Trophoblast cell (in vitro differentiated cells and primary cell): ENCODE data around the gene SOX4.

Experiments
- DNase-seq, 2 donors: peaks; one replicate each; pipeline ENCODE4 v3.0.0-alpha.2; 2016
- H2AFZ ChIP-seq: 2 replicates; pipeline ENCODE4 v1.6.1; 2013; ENCODE audit warnings: low read length, moderate library complexity, mild to moderate bottlenecking; ENCODE audit not compliant: insufficient read depth, poor library complexity
- H2AK5ac ChIP-seq: 2 replicates; pipeline ENCODE4 v1.6.1; 2013; ENCODE audit warnings: mild to moderate bottlenecking, low read length
- H2BK120ac ChIP-seq: 2 replicates; pipeline ENCODE4 v1.6.1; 2013; ENCODE audit warnings: low read length, mild to moderate bottlenecking, moderate library complexity; ENCODE audit not compliant: insufficient read depth, poor library complexity
- H2BK12ac ChIP-seq: 2 replicates; pipeline ENCODE4 v1.6.1; 2013; ENCODE audit warnings: mild to moderate bottlenecking, low read length, moderate library complexity
- H2BK5ac ChIP-seq: 2 replicates; pipeline ENCODE4 v1.6.1; 2013; ENCODE audit warnings: low read length, low read depth, moderate library complexity, mild to moderate bottlenecking; ENCODE audit not compliant: poor library complexity
- H3K14ac ChIP-seq: 2 replicates; pipeline ENCODE4 v1.6.1; 2013; ENCODE audit warnings: mild to moderate bottlenecking, low read length
- H3K18ac ChIP-seq: 2 replicates; pipeline ENCODE4 v1.6.1; 2013; ENCODE audit warnings: mild to moderate bottlenecking, low read length
- H3K23ac ChIP-seq: 2 replicates; pipeline ENCODE4 v1.6.1; 2013; ENCODE audit warnings: low read length
- H3K27ac ChIP-seq: 2 replicates; pipeline ENCODE4 v1.5.1; 2013; ENCODE audit warnings: low read depth, mild to moderate bottlenecking, inconsistent platforms, low read length, moderate library complexity
- H3K27me3 ChIP-seq: 2 replicates; pipeline ENCODE4 v1.6.1; 2013; ENCODE audit warnings: inconsistent platforms, mild to moderate bottlenecking, low read length, moderate library complexity; ENCODE audit not compliant: insufficient read depth
- H3K36me3 ChIP-seq, 2 experiments: 1 replicate in 1 of 2; 2 replicates in 1 of 2; pipeline ENCODE4 v1.6.1; 2013; ENCODE audit warnings: low read length in 2 of 2, mild to moderate bottlenecking in 2 of 2, moderate library complexity in 1 of 2; ENCODE audit not compliant: insufficient read depth in 2 of 2, control insufficient read depth in 1 of 2
- H3K4ac ChIP-seq: 2 replicates; pipeline ENCODE4 v1.6.1; 2013; ENCODE audit warnings: low read depth, mild to moderate bottlenecking, low read length, moderate library complexity
- H3K4me1 ChIP-seq, 2 experiments: 1 replicate in 1 of 2; 2 replicates in 1 of 2; pipeline ENCODE4 v1.6.1; 2013; ENCODE audit warnings: low read length in 2 of 2, mild to moderate bottlenecking in 2 of 2, moderate library complexity in 1 of 2; ENCODE audit not compliant: insufficient read depth in 2 of 2, control insufficient read depth in 1 of 2
- H3K4me2 ChIP-seq: 2 replicates; pipeline ENCODE4 v1.6.1; 2013; ENCODE audit warnings: inconsistent platforms, mild to moderate bottlenecking, low read length, moderate library complexity
- H3K4me3 ChIP-seq: 2 replicates; pipeline ENCODE4 v1.5.1; 2013; ENCODE audit warnings: mild to moderate bottlenecking, low read depth, low read length, inconsistent platforms
- H3K79me1 ChIP-seq: one replicate; pipeline ENCODE4 v1.6.1; 2013; ENCODE audit warnings: low read length
- H3K79me2 ChIP-seq: 2 replicates; pipeline ENCODE4 v1.6.1; 2013; ENCODE audit warnings: low read length, mild to moderate bottlenecking; ENCODE audit not compliant: control insufficient read depth, insufficient read depth, poor library complexity
- H3K9ac ChIP-seq: 2 replicates; pipeline ENCODE4 v1.6.1; 2013; ENCODE audit warnings: mild to moderate bottlenecking, low read length
- H3K9me3 ChIP-seq: 2 replicates; pipeline ENCODE4 v1.6.1; 2013; ENCODE audit warnings: low read depth, mild to moderate bottlenecking, control low read depth, inconsistent platforms, low read length; ENCODE audit not compliant: insufficient read depth
- H4K12ac ChIP-seq: 2 replicates; pipeline ENCODE4 v1.6.1; 2013; ENCODE audit warnings: low read depth, mild to moderate bottlenecking, low read length, moderate library complexity
- H4K8ac ChIP-seq: 2 replicates; pipeline ENCODE4 v1.6.1; 2013; ENCODE audit warnings: low read depth, mild to moderate bottlenecking, low read length, moderate library complexity
- H4K91ac ChIP-seq: one replicate; pipeline ENCODE4 v1.6.1; 2013; ENCODE audit warnings: low read depth, mild to moderate bottlenecking, low read length, moderate library complexity
- WGBS: extraction: QIAGEN DNeasy Blood & Tissue Kit; methylation state at CpG from one replicate; pipeline ENCODE4 v1.1.7; 2013; ENCODE audit warnings: missing lambda C conversion rate; ENCODE audit not compliant: insufficient read length, insufficient coverage; ENCODE audit errors: extremely low coverage; 5-methylcytosine and 5-hydroxymethylcytosine counted together

SOX4 gene

DNA sequence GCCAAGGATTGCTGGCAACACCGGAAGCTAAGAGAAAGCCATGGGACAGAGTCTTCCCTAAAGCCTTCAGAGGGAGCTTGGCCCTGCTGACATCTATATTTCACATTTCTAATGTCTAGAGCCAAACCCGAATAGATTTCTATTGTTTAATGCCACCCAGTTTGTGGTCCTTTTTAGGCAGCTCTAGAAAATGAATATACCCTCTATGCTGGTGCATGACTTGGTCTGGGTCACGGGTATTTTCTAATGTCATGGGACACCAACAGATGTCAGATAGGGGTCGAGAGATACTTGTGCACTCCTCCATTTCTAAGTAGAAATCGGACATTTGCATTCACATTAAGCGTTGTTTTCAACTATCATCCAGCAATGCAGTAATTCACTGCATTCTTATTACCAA is 37.0 kb upstream of the SOX4 start:
- no peak overlapping the region for H4K12ac ChIP-seq
- no CpG with 5 or more reads among the region's 6 CpGs for WGBS
- no peak overlapping the region for H2BK12ac ChIP-seq
- no peak overlapping the region for H3K18ac ChIP-seq
- H2AK5ac ChIP-seq, result no peak overlapping the region
- H3K9ac ChIP-seq, result no peak overlapping the region
- H4K8ac ChIP-seq, result no peak overlapping the region
- DNase-seq, result no peak
- no peak overlapping the region for H2BK5ac ChIP-seq
- no peaks in the 10 kb centered on the region for H3K4me1 ChIP-seq
- H3K4ac ChIP-seq, result no peak overlapping the region
- no peak overlapping the region for H3K4me2 ChIP-seq
- H3K27ac ChIP-seq, result no peak overlapping the region
- H2AFZ ChIP-seq, result no peak overlapping the region
- H3K79me1 ChIP-seq, result no peaks in the 10 kb centered on the region
- H3K23ac ChIP-seq, result no peak overlapping the region
- no peak overlapping the region for H3K4me3 ChIP-seq
- no peak overlapping the region for H3K14ac ChIP-seq
- H3K27me3 ChIP-seq, result no peaks in the 10 kb centered on the region
- H2BK120ac ChIP-seq, result no peak overlapping the region
- no peaks in the 10 kb centered on the region for H3K36me3 ChIP-seq
- no peaks in the 10 kb centered on the region for H3K9me3 ChIP-seq
- no peak overlapping the region for H4K91ac ChIP-seq
- H3K79me2 ChIP-seq, result no peaks in the 10 kb centered on the region

DNA sequence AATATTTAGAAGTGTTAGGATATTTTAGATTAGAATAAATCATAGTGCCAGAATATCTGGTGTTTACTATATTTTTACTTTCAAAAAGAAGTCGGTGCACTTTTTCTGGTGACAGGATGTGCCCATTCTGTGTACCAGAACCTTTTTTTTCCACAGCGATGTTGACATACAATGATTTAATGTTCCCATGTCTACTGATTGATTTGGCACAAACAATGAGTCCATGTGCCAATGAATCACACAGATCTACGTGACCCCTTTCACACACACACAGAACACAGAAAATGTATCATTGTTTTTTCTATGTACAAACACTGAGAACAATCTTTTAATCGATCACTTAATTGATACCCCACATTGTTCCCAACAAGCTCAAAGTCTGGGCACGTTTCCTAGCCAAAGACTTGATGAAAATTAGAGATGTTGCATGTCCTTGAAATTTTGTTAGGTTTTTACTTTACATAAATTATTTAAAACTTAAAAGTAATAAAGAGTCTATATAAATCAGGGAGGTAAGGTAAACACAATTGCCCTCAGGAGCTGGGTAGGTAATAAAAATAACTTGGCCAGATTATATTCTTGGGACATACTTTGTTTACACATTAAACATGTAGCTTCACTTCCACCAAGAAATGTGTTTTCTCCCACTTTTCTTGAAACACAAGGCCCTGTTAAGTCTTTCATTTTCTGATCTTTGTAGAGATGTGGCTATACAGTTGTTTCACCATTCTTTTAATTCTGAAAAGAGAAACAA is 36.4 kb upstream of the SOX4 start:
- Histone ChIP-seq H2BK12ac (no peak overlapping the region), H3K36me3 (no peaks in the 10 kb centered on the region), H3K4me1 (no peaks in the 10 kb centered on the region), H4K8ac (no peak overlapping the region), H2AK5ac (no peak overlapping the region), H3K27me3 (no peaks in the 10 kb centered on the region), H2BK5ac (no peak overlapping the region), H2BK120ac (no peak overlapping the region), H3K9me3 (no peaks in the 10 kb centered on the region), H3K4ac (no peak overlapping the region), H4K12ac (no peak overlapping the region), H3K4me2 (no peak overlapping the region), H2AFZ (no peak overlapping the region), H3K79me2 (no peaks in the 10 kb centered on the region), H4K91ac (no peak overlapping the region), H3K9ac (no peak overlapping the region), H3K79me1 (no peaks in the 10 kb centered on the region), H3K4me3 (no peak overlapping the region), H3K18ac (no peak overlapping the region), H3K27ac (no peak overlapping the region), H3K23ac (no peak overlapping the region), H3K14ac (no peak overlapping the region)
- WGBS, result no CpG with 5 or more reads among the region's 5 CpGs
- no peak for DNase-seq

DNA sequence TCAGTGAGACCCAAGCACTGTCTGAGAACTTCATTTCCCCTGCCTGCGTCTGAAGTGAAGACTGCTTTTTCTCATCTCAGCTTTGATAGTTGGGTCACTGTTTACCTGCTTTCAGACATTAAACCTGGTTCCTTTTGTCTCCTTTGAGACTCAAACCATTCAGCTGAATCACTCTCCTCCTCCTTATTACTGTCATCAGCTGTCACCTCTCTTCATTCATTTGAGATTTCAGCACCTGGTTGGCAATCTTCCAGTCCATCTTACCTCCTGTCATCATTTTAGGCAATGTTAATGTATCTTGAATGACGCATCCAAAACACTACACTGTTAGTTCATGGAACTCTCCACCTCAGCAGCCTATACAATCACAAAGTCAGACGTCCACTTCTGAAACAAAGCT is 34.3 kb upstream of the SOX4 start:
- Histone ChIP-seq H3K23ac (no peak overlapping the region), H4K91ac (no peak overlapping the region), H3K18ac (no peak overlapping the region), H4K12ac (no peak overlapping the region), H3K4me1 (no peaks in the 10 kb centered on the region), H3K14ac (no peak overlapping the region), H3K4me3 (no peak overlapping the region), H3K79me2 (no peaks in the 10 kb centered on the region), H2AFZ (no peak overlapping the region), H3K9me3 (no peaks in the 10 kb centered on the region), H2BK5ac (no peak overlapping the region), H4K8ac (no peak overlapping the region), H3K9ac (no peak overlapping the region), H3K79me1 (no peaks in the 10 kb centered on the region), H3K27ac (no peak overlapping the region), H2BK120ac (no peak overlapping the region), H3K4ac (no peak overlapping the region), H2BK12ac (no peak overlapping the region), H3K4me2 (no peak overlapping the region), H3K27me3 (no peaks in the 10 kb centered on the region), H2AK5ac (no peak overlapping the region), H3K36me3 (no peaks in the 10 kb centered on the region)
- WGBS, result no CpG with 5 or more reads among the region's 3 CpGs
- DNase-seq, result no peak

DNA sequence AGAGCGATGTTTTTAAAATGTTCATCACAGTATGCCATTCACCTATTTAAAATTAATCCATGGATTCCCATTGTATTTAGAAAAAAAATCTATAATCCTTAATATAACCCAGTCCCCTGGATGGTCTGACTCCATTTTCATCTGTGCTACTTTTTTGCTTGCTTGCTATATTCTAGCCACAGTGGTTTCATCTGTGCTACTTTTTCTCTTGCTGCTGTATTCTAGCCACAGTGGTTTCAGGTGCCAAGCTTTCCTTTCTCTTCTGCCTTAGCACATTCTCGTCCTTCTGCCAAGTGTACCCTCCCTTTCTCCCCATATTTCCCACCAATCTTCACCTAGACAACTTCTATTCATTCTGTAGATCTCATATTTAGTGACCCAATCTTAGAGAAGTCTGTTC is 33.3 kb upstream of the SOX4 start:
- H4K91ac ChIP-seq, result no peak overlapping the region
- no peak overlapping the region for H4K8ac ChIP-seq
- DNase-seq, result no peak
- no peak overlapping the region for H3K23ac ChIP-seq
- no peak overlapping the region for H3K14ac ChIP-seq
- H3K36me3 ChIP-seq, result no peaks in the 10 kb centered on the region
- H3K4me1 ChIP-seq, result no peaks in the 10 kb centered on the region
- no peak overlapping the region for H3K27ac ChIP-seq
- H4K12ac ChIP-seq, result no peak overlapping the region
- H2BK120ac ChIP-seq, result no peak overlapping the region
- H2BK12ac ChIP-seq, result no peak overlapping the region
- H3K4me3 ChIP-seq, result no peak overlapping the region
- no peak overlapping the region for H3K9ac ChIP-seq
- no peaks in the 10 kb centered on the region for H3K79me1 ChIP-seq
- WGBS, result no CpG with 5 or more reads among the region's 2 CpGs
- no peaks in the 10 kb centered on the region for H3K27me3 ChIP-seq
- no peak overlapping the region for H3K18ac ChIP-seq
- H2AFZ ChIP-seq, result no peak overlapping the region
- no peak overlapping the region for H2BK5ac ChIP-seq
- no peak overlapping the region for H3K4ac ChIP-seq
- no peaks in the 10 kb centered on the region for H3K79me2 ChIP-seq
- no peak overlapping the region for H2AK5ac ChIP-seq
- H3K9me3 ChIP-seq, result no peaks in the 10 kb centered on the region
- no peak overlapping the region for H3K4me2 ChIP-seq
